Activated CD4-positive, alpha-beta T cell treated with anti-CD3 and anti-CD28 coated beads, Interleukin-2, amount 50 U/mL, for 24 hours (primary cell): ENCODE measurements around the gene CTNNA3.
"Not testable (repeated sequence)": the region's sequence is repeated elsewhere in the genome, so short reads cannot be mapped to it uniquely, and the experiment has no call there.

Experiments used
- DNase-seq, 2 donors: peaks; one replicate each; pipeline ENCODE4 v3.0.0-alpha.2; 2020; ENCODE audit warnings: low read depth in 1 of 2, low spot score in 1 of 2

The CTNNA3 gene

GRCh38 chr10:67696029-67696428, at the start of gene CTNNA3:
Gene CTNNA3 (minus strand): TSS chr10:67696195.
- no peak for DNase-seq

- DNase-seq = no peak
These were observed 39.4 kb upstream of the CTNNA3 start for GRCh38 chr10:67735430-67735829.

GRCh38 chr10:67733511-67733910, 37.5 kb upstream of the CTNNA3 start:
- no peak for DNase-seq

- no peak for DNase-seq
These were observed 29.6 kb upstream of the CTNNA3 start for GRCh38 chr10:67725567-67725966.

- DNase-seq = no peak
These were observed 27.6 kb upstream of the CTNNA3 start for GRCh38 chr10:67723601-67724000.

GRCh38 chr10:67722113-67722512, 26.1 kb upstream of the CTNNA3 start:
- no peak for DNase-seq

- not testable (repeated sequence) for DNase-seq
These were observed 20.5 kb upstream of the CTNNA3 start for GRCh38 chr10:67716455-67716854.

GRCh38 chr10:67705921-67706320, 9.9 kb upstream of the CTNNA3 start:
- DNase-seq = no peak

GRCh38 chr10:67699613-67700270, 3.7 kb upstream of the CTNNA3 start:
- not testable (repeated sequence) for DNase-seq

GRCh38 chr10:67698164-67698563, 2.2 kb upstream of the CTNNA3 start:
- DNase-seq = no peak

- DNase-seq = peak in 1 of 2 donors; percentile 14
These were observed 1.7 kb upstream of the CTNNA3 start for GRCh38 chr10:67697724-67698131.

- no peak for DNase-seq
These were observed 684 bp upstream of the CTNNA3 start for GRCh38 chr10:67696679-67697078.

- no peak for DNase-seq
These were observed 440 bp downstream of the CTNNA3 start for GRCh38 chr10:67695555-67695954.

GRCh38 chr10:67691861-67692260, 4.1 kb downstream of the CTNNA3 start:
- DNase-seq = not testable (repeated sequence)

- DNase-seq = not testable (repeated sequence)
These were observed 5.5 kb downstream of the CTNNA3 start for GRCh38 chr10:67690540-67690939.

- not testable (repeated sequence) for DNase-seq
These were observed 11.9 kb downstream of the CTNNA3 start for GRCh38 chr10:67684140-67684539.

- no peak for DNase-seq
These were observed 17.5 kb downstream of the CTNNA3 start for GRCh38 chr10:67678335-67678974.

- no peak for DNase-seq
These were observed 19.7 kb downstream of the CTNNA3 start for GRCh38 chr10:67676208-67676825.

- no peak for DNase-seq
These were observed 25.6 kb downstream of the CTNNA3 start for GRCh38 chr10:67670401-67670800.

- no peak for DNase-seq
These were observed 26.0 kb downstream of the CTNNA3 start for GRCh38 chr10:67669978-67670377.

- DNase-seq = no peak
These were observed 27.5 kb downstream of the CTNNA3 start for GRCh38 chr10:67668448-67668847.

- no peak for DNase-seq
These were observed 29.0 kb downstream of the CTNNA3 start for GRCh38 chr10:67667035-67667425.
